Activated CD4-positive, alpha-beta T cell treated with anti-CD3 and anti-CD28 coated beads, Interleukin-2, Interleukin-6, amounts not matched to agents 100 ng/mL and 50 ng/mL, durations not matched to agents 16 hours and 8 hours (primary cell): ENCODE data around the gene SYT14.
"Not testable (repeated sequence)": the region's sequence is repeated elsewhere in the genome, so short reads cannot be mapped to it uniquely, and the experiment has no call there.

ENCODE experiments used
- DNase-seq: peaks from one replicate; pipeline ENCODE4 v3.0.0-alpha.2; 2020

Gene SYT14

DNA sequence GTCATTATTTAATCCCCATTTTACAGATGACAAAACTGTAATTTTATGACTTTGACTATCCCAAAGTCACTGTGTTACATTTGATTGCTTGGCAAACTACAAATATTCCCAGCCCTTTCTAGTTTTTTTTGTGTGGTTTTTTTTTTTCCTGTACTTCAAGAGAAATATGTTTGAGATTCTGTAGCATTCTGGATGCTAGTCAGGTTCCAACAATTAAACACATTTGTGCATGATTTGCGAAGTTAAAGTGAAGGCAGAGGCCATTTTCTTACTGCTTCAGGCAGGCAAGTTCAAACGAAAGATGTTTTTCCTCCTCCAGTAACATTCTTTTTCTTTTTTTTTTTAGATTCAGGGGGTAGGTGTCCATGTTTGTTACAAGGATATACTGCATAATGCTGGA, 186.7 kb downstream of the SYT14 start:
- DNase-seq, result no peak

DNA sequence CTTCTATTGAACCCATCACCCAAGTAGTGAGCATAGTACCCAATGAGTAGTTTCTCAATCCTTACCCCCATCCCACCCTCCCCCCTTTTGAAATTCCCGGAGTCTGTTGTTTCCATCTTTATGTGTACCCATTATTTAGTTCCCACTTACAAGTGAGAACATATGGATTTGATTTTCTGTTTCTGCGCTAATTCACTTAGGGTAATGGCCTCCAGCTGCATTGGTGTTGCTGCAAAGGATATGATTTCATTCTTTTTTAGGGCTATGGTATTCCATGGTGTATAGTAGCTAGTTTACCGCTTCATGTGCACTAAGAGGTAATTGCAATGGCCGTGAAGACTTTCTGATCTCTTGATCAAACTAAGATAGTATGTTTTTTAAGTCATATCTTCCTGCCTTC, 187.1 kb downstream of the SYT14 start:
- no peak for DNase-seq

DNA sequence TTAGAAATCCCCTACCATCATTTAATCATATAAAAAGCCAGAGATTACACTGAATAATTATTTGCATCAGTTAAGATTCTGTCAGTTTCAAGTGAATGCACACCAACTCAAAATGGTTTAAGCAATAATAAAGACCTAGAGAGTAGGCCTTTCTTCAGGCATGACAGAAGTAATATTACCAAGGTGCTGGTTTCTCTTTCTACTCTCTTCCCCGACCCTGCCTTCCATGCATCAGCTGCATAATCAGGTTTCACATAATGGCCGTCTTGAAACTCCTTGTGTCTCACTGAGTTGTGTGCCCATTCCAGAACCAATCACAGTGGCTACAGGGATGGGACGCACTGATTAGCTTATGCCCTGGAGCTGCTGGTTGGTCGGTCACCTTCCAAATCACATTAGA, 191.1 kb downstream of the SYT14 start:
- peak; percentile 8 for DNase-seq

DNA sequence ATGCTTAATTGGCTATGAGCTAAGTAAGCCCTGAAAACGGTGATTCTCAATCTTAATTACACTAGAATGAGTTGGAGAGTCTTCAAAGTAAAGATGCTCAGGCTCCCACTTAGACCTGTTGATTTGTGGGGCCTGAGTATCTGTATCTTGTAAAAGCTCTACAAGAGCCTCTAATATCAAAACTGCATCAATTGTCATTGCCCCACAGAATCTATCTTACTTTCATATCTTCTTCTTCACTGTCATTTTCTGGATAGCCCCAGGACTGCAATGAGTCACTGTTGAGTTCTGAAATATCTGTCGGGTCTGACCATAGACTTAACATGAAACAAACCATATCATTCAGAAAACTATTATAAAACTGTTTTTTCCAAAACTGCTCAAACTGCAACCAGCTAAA, 191.7 kb downstream of the SYT14 start:
- peak; percentile 65 for DNase-seq

DNA sequence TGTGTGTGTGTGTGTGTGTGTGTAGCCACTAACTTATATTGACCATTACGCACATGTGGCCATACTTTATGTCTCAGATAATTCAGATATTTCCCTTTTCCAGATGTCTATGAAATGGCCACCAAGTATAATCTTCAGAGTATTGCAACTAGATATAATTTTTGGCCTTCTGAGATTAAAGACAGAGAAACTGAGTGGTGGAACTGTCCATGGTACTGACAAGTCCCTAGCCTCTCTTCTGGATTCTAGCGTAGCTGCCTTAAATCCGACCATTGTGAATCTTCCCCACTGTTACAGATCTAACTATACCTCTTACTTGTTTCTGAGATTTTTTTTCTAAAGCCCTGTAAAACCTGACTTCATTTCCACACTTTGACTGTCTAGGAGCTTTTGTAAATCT, 194.6 kb downstream of the SYT14 start:
- DNase-seq, result peak; percentile 7

DNA sequence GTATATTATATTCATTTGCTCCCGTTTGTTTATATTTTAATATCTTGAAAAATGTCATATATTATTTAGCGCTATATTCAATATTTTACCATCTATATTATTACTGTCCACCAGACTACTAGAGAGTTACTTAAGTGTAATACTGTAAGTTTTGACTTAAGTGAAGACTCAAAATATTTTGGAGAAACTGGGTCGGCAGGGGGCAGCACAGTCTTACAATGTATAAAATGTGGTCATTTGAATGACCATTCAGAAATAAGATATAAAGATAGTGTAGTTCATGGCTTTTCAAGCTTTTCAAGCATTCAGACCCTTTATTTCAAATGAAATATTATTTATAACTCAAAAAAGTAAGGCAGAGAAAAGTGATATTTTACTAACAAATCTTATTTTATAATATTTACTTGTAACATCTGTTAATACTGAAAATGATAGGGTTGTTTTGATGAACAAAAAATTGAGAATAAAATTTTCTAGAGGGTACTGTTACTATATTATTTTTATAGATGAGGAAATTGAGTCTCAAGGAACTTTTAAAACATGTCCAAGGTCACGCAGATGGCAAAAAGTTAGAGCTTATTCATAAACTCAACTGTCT, 205.5 kb downstream of the SYT14 start:
- peak; percentile 58 for DNase-seq

DNA sequence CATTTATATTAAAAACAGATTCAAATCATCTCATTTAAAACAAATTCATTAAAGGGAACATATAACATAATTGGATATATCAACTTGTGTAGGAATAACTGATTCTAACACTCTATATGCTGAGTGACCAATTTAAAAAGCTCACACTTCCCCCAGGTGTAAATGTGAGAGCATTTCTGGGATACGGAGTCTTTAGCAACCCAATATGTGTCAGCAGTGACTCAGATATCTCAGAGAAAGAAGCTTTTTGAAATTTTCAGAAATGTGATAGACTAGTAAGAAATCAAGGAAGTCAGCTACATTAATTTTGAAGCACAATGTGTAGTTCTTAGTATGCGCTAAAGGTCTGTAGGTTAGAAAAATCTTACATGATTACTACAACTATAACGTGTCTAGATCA, 206.7 kb downstream of the SYT14 start:
- DNase-seq, result no peak

DNA sequence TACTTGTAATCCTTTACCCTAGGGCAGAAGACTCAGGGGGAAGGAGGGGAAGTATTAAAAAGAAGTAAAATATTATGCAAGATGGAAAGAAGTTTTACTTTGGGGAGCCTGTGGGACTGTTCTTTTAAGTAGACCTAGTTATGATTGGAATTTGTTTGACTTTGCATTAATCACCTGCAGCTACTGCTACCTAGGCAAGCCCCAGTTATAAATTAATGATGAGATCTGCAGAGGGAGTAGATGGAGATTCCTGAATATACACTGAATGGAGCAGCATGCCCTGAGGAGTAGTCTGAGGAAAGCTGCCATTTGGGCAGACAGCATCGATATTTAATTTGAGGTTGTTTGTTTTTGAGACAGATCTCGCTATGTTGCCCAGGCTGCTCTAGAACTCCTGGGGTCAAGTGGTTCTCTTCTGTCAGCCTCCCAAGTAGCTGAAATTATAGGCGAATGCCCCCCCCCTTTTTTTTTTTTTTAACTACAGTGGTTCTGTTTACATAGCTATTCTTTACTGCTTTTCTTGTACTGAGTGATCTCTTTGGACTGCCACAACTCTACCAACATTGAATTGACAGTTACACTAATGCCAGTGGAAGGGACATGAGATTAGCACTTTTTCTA, 213.1 kb downstream of the SYT14 start:
- DNase-seq, result no peak

DNA sequence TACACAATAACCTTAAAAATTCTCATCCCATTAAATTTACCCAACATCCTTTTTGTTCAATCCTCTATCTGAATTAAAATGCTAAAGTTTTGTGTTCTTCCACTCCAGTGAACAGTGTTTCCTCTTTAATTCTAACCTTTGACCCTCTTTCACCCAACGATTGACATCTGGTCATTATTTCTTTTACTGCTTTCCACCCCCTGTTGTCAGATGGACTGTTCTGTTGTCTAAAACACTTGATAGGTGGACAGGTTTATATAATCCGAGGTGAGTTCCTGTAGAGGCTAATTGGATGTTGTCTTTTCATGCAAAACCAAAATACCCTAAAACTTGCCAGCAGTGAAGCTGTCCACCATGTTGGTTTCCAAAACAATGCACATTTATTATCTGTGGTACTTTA, 221.2 kb downstream of the SYT14 start:
- DNase-seq, result no peak

DNA sequence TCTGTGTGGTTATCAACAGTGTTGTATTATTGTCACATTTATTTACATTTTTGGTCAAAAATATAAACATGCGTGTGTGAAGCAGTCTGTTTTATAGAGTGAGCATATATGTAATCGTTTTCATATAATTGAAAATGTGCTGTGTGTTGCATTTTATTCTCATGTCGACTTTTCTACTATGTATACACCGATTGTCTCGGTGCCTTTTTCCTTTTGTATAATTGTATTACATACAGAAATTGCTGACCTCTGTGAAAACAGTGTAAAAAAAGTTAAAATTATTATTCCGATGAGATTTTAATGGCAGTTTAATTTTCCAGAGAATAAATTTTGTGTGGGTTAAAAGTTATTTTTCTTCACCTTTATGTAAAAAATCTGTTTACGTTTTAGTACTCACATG, 232.2 kb downstream of the SYT14 start:
- DNase-seq, result no peak

DNA sequence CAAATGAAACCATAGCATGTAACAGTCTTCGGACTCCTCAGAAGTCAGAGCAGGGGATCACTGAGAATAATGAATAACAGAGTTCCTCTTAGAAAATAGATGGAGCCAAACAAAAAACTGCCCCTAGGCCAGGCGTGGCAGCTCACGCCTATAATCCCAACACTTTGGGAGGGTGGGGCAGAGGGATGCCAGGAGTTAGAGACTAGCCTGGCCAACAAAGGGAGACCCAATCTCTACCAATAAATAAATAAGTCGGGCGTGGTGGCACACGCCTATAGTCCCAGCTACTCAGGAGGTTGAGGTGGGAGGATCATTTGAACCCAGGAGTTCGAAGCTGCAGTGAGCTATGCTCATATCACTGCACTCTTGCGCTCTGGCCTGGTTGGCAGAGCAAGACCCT, 236.1 kb downstream of the SYT14 start:
- DNase-seq, result no peak

DNA sequence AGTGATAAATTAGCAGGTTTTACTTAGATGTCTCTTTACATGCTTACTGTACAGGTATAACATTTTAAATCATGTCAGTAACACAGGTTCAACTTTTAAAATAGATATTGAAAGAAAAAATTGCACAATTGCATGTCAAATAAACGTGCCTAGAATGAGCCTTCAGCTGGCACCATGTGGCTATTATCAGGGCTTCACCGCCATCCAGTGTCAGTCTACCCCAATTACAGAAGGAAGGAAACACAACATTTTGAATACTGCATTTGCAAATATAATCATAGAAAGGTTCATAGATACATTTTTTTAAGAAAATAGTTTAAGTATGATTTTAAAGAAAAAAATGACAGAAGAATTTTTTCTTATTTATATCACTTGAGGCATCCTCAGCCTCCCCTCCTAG, 247.0 kb downstream of the SYT14 start:
- no peak for DNase-seq

DNA sequence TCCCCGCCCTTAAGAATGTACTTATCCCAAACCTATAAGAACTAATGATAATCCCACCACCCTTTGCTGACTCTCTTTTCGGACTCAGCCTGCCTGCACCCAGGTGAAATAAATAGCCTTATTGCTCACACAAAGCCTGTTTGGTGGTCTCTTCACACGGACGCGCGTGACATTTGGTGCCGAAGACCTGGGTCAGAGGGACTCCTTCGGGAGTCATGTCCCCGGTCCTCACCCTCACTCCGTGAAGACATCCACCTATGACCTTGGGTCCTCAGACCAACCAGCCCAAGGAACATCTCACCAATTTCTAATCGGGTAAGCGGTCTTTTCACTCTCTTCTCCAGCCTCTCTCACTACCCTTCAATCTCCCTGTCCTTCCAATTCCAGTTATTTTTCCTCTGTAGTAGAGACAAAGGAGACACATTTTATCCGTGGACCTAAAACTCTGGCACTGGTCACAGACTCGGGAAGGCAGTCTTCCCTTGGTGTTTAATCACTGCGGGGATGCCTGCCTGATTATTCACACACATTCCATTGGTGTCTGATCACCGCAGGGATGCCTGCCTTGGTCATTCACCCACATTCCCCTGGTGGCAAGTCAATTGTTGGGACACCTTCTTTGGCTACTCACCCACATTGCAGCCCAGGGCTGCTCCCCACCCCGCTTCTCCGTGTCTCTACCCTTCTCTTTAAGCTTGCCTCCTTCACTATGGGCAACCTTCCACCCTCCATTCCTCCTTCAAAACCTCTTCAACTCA, 250.0 kb downstream of the SYT14 start:
- DNase-seq, result not testable (repeated sequence)

DNA sequence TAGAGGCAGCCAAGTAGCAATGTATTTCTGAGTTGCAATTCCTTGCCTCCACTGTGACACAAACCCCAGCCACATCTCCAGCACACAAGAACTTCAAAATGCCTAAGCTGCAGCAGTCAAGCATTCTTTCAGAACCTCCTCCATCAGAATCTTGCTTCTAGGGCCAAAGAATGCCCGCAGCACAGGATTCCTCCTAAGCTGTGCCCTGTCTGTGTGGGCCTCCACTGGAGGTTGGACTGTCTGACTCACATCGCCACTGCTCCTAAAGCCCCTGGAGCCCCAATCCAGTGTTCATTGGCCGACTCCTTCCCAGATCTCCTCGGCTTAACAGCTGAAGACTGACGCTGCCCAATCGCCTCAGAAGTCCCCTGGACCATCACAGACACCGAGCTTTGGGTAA, 251.4 kb downstream of the SYT14 start:
- no peak for DNase-seq

DNA sequence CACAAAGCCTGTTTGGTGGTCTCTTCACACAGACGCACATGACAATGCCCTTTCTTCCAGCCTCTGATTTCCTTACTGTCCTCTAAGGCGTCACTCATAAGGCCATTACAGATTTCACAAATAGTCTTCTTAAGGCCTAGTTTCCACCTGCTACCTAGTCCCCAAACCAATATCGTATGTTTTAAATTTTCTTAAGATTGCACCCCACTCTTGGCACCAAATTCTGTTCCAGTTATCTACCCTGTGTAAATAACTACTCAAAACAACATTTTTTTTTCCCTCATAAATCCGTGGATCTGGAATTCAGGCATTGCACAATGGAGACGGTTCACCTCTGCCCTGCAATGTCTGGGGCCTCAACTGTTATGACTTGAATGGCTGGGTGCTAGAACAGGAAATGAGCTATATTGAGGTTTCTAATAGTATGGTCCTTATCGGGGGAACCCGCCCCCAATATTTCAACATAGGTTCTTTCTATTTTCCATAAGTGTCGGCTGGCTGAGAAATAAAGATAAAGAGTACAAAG, 257.7 kb downstream of the SYT14 start:
- DNase-seq, result no peak

DNA sequence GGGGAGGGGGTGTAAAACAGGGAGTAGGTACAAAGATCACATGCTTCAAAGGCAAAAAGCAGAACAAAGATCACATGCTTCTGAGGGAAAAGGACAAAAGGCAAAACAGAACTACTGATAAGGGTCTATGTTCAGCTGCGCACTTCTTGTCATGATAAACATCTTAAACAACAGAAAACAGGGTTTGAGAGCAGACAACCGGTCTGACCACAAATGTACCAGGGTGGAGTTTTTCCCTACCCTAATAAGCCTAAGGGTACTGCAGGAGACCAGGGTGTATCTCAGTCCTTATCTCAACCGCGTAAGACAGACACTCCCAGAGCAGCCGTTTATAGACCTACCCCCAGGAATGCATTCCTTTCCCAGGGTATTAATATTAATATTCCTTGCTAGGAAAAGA, 258.2 kb downstream of the SYT14 start:
- not testable (repeated sequence) for DNase-seq

DNA sequence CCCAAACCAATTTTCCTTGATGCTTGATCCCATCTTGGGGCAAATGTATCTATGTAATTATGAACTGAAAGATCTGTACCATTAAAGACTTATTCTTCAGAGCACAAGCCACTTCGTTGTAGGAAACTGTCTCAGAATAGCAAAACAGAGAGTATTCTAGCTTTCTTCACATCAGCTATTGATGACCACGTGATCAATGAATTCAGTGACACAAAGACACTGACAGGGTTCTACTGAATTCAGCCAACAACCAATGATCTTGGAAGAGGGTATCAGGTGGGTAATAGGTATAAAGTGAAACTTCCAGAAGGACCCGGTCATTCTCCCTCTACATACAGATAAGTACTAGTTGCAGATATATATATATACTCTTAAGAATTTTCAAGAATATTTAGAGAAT, 260.8 kb downstream of the SYT14 start:
- no peak for DNase-seq

DNA sequence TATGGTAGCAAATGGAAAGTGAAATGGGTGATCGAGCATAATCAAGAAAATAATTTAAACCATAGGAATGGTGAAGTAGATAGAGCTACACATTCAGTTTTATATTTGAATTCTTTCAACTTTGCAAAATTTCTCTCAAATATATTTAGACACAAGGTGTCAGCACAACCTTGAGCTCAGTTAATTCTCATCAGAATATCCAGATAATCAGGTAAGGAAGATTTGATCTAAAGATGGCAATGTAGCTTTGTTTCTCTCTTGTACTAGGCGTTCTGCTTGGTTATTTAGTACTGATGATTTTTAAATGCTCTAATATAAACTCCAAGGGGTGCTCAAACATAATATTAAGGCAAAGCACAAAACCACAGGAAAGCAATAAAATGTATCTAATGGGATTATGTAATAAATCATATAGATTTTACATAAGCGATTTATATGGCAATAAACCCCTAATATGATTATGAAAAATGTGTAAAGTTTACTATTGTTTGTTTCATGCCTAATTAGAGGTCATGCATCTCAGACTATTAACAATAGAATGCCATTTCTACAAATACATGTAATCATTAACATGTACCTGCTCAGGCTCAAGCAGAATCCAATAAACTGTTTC, 262.2 kb downstream of the SYT14 start:
- no peak for DNase-seq

DNA sequence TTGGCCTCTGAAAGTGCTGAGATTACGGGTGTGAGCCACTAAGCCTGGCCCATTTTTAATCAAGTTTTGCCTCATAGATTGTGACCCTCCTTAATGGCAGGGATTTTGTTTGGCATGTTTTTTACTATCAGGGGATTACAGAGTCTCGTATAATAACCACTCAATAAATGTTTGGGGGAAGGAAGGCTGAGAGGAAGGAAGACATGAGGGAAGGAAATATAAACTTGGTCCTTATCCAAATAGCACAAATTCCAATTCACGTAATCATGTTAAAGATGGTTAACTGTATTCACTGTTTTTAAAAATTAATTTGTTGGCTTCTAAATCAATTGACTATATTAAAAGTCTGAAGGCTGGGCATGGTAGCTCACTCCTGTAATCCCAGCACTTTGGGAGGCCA, 263.7 kb downstream of the SYT14 start:
- DNase-seq, result no peak

DNA sequence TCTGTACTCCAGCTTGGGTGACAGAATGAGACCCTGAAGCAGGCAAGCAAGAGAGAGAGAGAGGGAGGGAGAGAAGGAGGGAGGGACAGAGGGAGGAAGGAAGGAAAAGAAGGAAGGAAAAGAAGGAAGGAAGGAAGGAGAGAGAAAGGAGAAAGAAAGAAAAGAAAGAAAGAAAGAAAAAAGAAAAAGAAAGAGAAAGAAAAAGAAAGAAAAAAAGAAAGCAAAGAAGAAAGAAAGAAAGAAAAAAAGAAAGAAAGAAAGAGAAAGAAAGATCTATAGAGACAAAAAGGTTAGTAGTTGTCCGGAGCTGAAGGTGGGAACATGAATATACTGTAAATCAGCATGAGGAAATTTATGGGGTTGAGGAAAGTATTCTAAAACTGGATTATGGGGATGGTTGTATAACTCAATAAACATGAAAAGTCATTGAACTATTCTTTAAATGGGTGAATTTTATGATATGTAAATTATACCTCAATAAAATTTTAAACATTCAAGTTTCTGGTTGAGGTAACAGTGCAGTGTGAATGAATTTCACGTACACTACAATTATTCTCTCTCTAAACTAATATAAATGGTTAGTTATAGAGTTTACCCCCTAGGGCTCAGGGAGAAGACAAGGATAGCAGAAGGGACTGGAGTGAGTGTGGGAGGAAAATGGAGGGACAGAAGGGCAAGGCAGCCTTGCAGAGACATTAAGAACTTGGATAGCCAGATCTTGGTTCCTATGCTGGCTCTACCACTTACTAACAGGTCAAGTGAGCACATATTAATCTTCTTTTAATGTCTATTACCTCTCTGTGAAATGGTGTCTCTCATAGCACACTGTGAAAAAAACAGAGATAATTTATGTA, 269.8 kb downstream of the SYT14 start:
- DNase-seq, result no peak

DNA sequence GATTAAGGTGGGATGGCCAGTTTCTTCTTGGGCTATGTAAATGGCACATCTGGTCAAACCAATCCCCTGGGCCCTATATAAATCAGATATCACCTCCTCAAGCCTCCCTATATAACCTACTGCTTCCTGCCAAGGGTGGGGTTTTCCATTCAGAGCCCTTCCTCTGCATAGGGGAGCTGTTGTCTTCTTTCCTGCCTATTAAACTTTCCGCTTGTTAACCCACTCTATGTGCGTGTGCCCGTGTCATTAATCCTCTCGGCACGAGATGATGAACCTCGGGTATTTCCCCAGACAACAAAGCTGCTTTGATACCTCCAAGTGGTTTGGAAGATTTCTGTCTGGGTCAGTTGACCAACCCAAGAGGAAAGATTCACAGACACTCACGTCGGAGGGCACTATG, 275.3 kb downstream of the SYT14 start:
- DNase-seq, result no peak

DNA sequence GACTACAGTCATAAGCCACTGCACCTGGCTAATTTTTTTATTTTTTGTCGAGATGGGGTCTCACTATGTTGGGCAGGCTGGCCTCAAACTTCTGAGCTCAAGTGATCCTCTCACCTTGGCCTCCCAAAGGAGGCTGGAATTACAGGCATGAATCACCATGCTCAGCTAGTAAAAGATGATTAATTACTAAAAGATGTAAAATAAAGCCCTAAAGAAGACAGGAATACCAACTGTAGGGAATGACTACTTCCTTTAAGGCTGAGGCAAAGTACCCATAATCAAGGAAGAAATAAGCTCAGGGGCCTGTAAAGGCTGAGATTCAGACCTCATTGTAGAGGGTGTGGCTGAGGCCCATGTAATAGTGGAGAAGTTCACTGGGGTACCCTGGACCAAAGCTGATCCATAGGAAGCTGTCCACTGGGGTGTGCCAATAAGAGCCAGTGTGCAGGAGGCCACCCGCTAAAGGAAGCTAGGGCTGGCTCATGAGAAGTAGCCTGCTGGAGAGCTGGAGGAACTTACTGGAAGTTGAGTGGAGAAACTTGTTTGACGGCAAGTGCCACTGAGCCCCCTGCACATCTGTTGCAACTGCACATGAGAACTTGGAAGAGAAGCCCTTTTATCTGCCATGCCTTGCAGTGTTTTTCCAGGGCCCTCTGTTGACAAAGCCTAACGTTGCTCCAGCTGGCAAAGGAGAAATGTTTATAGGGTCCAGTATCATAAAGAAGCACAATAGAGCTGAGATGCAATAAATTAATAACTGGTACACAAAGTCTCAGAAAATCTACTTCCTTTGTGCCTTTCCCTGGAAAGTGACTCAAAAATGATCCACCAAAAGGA, 276.8 kb downstream of the SYT14 start:
- DNase-seq, result no peak
